Right lobe of liver (tissue), 4 donors: ENCODE measurements around the gene GAPVD1.

Experiments used
- POLR2A ChIP-seq: fragments of 450-650 bp; IDR thresholded peaks from one replicate; pipeline ENCODE4 v1.6.1; 2017; ENCODE audit warnings: antibody characterized with exemption, mild to moderate bottlenecking
- TF ChIP-seq, protein P1 (sequence below), 4 donors: fragments of 200-600 bp in 3 of 4; fragments of 450-650 bp in 1 of 4; IDR thresholded peaks; one replicate each; pipeline versions ENCODE4 v1.5.1 to v1.8.0; 2016 to 2022; ENCODE audit warnings: antibody characterized with exemption in 4 of 4, mild to moderate bottlenecking in 2 of 4
- donor health status: DM: no; HTN: no; CAD: no.
- donor health status: DM: no; HTN: no; CAD: no.
- donor health status: DM: no; HTN: yes; CAD: no.

DNA sequence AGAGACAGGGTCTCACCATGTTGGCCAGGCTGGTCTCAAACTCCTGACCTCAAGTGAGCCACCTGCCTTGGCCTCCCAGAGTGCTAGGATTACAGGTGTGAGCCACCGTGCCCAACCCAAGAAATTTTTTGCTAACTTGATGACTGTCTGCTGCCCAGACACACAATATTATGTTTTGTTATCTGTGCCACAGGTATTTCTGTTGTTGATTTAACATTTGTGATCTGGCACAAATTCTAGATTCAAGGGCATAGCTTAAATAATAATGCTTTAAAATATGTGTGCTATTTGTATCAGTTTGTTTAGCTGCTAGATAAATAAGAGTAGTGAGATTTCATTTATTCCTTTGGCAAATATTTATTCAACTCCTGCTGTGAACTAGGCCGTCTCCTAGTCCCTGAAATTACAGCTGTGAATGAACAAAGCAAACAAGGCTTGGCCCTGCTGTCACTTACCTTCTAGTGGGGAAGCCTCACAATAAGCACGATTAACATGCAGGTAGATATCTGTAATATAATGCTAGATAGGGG lies 35.3 kb downstream of the GAPVD1 start:
- TF ChIP-seq, protein P1, sequence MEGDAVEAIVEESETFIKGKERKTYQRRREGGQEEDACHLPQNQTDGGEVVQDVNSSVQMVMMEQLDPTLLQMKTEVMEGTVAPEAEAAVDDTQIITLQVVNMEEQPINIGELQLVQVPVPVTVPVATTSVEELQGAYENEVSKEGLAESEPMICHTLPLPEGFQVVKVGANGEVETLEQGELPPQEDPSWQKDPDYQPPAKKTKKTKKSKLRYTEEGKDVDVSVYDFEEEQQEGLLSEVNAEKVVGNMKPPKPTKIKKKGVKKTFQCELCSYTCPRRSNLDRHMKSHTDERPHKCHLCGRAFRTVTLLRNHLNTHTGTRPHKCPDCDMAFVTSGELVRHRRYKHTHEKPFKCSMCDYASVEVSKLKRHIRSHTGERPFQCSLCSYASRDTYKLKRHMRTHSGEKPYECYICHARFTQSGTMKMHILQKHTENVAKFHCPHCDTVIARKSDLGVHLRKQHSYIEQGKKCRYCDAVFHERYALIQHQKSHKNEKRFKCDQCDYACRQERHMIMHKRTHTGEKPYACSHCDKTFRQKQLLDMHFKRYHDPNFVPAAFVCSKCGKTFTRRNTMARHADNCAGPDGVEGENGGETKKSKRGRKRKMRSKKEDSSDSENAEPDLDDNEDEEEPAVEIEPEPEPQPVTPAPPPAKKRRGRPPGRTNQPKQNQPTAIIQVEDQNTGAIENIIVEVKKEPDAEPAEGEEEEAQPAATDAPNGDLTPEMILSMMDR (IDR thresholded peaks at IDR 0.05): peak in 1 of 4 donors; percentile 8
- no peak for TF ChIP-seq POLR2A
